GOT3 (cell line): Measurements from ENCODE around the gene CDYL.

Experiments used
- DNase-seq: peaks from one replicate; lab custom pipeline; 2025; ENCODE audit warnings: mixed read lengths; lab: John Stamatoyannopoulos, UW

Gene CDYL

GRCh38 chr6:4884646-4885340 lies 108.6 kb downstream of the CDYL start:
- DNase-seq = no peak

GRCh38 chr6:4885341-4885933 lies 109.2 kb downstream of the CDYL start:
- DNase-seq = no peak

GRCh38 chr6:4888841-4889240 lies 112.6 kb downstream of the CDYL start:
- DNase-seq = no peak

GRCh38 chr6:4889701-4890100 lies 113.5 kb downstream of the CDYL start:
- no peak for DNase-seq

GRCh38 chr6:4890191-4890590 lies 114.0 kb downstream of the CDYL start:
- DNase-seq = no peak

- no peak for DNase-seq
These were observed 114.4 kb downstream of the CDYL start for GRCh38 chr6:4890627-4891026.

- DNase-seq = no peak
These were observed 114.9 kb downstream of the CDYL start for GRCh38 chr6:4891141-4891540.

GRCh38 chr6:4892785-4893485 lies 116.7 kb downstream of the CDYL start:
- DNase-seq = no peak

- no peak for DNase-seq
These were observed 117.8 kb downstream of the CDYL start for GRCh38 chr6:4894049-4894448.

- DNase-seq = no peak
These were observed 119.8 kb downstream of the CDYL start for GRCh38 chr6:4895971-4896370.

- no peak for DNase-seq
These were observed 120.2 kb downstream of the CDYL start for GRCh38 chr6:4896401-4896800.

- DNase-seq = no peak
These were observed 123.2 kb downstream of the CDYL start for GRCh38 chr6:4899249-4900034.

GRCh38 chr6:4901386-4902061 lies 125.3 kb downstream of the CDYL start:
- no peak for DNase-seq

- no peak for DNase-seq
These were observed 126.2 kb downstream of the CDYL start for GRCh38 chr6:4902363-4902762.

GRCh38 chr6:4903121-4903520 lies 126.9 kb downstream of the CDYL start:
- no peak for DNase-seq

GRCh38 chr6:4903751-4904370 lies 127.7 kb downstream of the CDYL start:
- DNase-seq = no peak

- no peak for DNase-seq
These were observed 128.3 kb downstream of the CDYL start for GRCh38 chr6:4904461-4905025.

- no peak for DNase-seq
These were observed 129.6 kb downstream of the CDYL start for GRCh38 chr6:4905826-4906225.

GRCh38 chr6:4906293-4907276 lies 130.4 kb downstream of the CDYL start:
- DNase-seq = no peak

GRCh38 chr6:4907602-4908001 lies 131.4 kb downstream of the CDYL start:
- DNase-seq = no peak
